Tibial nerve (tissue), 4 donors: ENCODE measurements around the gene FBXO8. TPM values are rescaled to one million over a fixed set of nuclear protein-coding genes. Genes with fewer than 3 reads are reported as not detected.

ENCODE experiments used
- DNase-seq, 2 donors: peaks; one replicate each; pipeline ENCODE4 v3.0.0-alpha.2; 2019; ENCODE audit warnings: low spot score in 2 of 2
- H3K27ac ChIP-seq, 4 donors: fragments of 200-600 bp; sonication (generic) in 3 of 4; one replicate each; pipeline ENCODE4 v1.5.1; 2017 to 2019; ENCODE audit warnings: mild to moderate bottlenecking in 1 of 4
- H3K27me3 ChIP-seq, 2 donors: fragments of 200-600 bp; sonication (generic) in 1 of 2; one replicate each; pipeline versions ENCODE4 v1.5.1 to v1.6.0; 2017 to 2019
- H3K36me3 ChIP-seq, 3 donors: fragments of 200-600 bp; sonication (generic); one replicate each; pipeline ENCODE4 v1.5.1; 2018 to 2019
- H3K4me1 ChIP-seq, 4 donors: fragments of 200-600 bp; sonication (generic) in 3 of 4; one replicate each; pipeline ENCODE4 v1.5.1; 2017 to 2019
- H3K4me3 ChIP-seq, 4 donors: fragments of 200-600 bp; sonication (generic) in 3 of 4; one replicate each; pipeline ENCODE4 v1.5.1; 2017 to 2019; ENCODE audit warnings: mild to moderate bottlenecking in 1 of 4, moderate library complexity in 1 of 4
- H3K9me3 ChIP-seq, 4 donors: fragments of 200-600 bp; sonication (generic) in 3 of 4; one replicate each; pipeline ENCODE4 v1.5.1; 2017 to 2019
- CTCF ChIP-seq, 5 experiments: fragments of 200-600 bp in 3 of 5; fragments of 450-650 bp in 2 of 5; sonication (generic) in 3 of 5; IDR thresholded peaks; one replicate each; pipeline ENCODE4 v1.5.1; 2016 to 2019; ENCODE audit warnings: antibody characterized with exemption in 5 of 5, mild to moderate bottlenecking in 3 of 5, moderate library complexity in 2 of 5
- EP300 ChIP-seq, 2 donors: sonication (generic); formaldehyde crosslinking; IDR thresholded peaks; one replicate each; pipeline ENCODE4 v1.6.1; 2017; ENCODE audit warnings: antibody characterized with exemption in 2 of 2, mild to moderate bottlenecking in 1 of 2
- POLR2A ChIP-seq, 2 donors: fragments of 450-650 bp; IDR thresholded peaks; one replicate each; pipeline ENCODE4 v1.6.1; 2017; ENCODE audit warnings: antibody characterized with exemption in 2 of 2, mild to moderate bottlenecking in 2 of 2, moderate library complexity in 2 of 2
- WGBS, 2 donors: methylation state at CpG; one replicate each; pipeline ENCODE4 v1.1.5; 2018; 5-methylcytosine and 5-hydroxymethylcytosine counted together
- total RNA-seq, 4 donors: library from RNA; depleted of rRNA; stranded (reverse); fragments of >200 nt; gene quantifications; one replicate each; pipeline ENCODE4 v1.1.0, GENCODE V29; 2016

The FBXO8 gene
- total RNA-seq, 4 donors from 2014 or later: 25.3 to 34.3 (median 30.3) TPM

- TF ChIP-seq CTCF (IDR thresholded peaks at IDR 0.05): no peak
- no peak for TF ChIP-seq POLR2A (IDR thresholded peaks at IDR 0.05)
- TF ChIP-seq EP300 (IDR thresholded peaks at IDR 0.05): no peak
- Histone ChIP-seq H3K9me3 (peaks cover 0 to 7% (median 3%) of the 10 kb centered on the region in 4 donors), H3K4me1 (peaks cover 0 to 34% (median 7%) of the 10 kb centered on the region in 4 donors), H3K36me3 (no peaks in the 10 kb centered on the region), H3K4me3 (no peak overlapping the region), H3K27ac (no peak overlapping the region), H3K27me3 (no peaks in the 10 kb centered on the region)
- 44 to 51% methylated on average over 3 of the region's 3 CpGs for WGBS, 2 donors
- no peak for DNase-seq
Measured at GRCh38 chr4:174277433-174277832, 6.0 kb downstream of the FBXO8 start.

DNA sequence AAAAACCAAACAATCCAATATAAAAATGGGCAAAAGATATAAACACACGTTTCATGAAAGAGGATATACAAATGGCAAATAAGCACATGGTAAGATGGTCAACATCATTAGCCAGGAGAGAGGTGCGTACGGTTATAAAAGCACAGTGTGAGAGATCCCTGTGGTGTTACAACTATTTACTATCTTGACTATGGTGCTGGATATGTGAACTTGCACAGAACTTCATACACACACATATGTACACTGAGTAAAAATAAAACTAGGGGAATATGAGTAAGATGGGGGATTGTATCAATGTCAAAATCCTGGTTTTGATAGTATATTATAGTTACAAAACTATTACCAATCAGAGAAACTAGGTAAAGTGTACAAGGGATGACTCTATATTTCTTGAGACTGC is 8.4 kb downstream of the FBXO8 start:
- Histone ChIP-seq H3K27ac (no peak overlapping the region), H3K36me3 (no peaks in the 10 kb centered on the region), H3K9me3 (peaks cover 0 to 7% (median 3%) of the 10 kb centered on the region in 4 donors), H3K4me3 (no peak overlapping the region), H3K27me3 (no peaks in the 10 kb centered on the region), H3K4me1 (peaks cover 0 to 19% (median 0%) of the 10 kb centered on the region in 4 donors)
- TF ChIP-seq EP300 (IDR thresholded peaks at IDR 0.05): no peak
- TF ChIP-seq POLR2A (IDR thresholded peaks at IDR 0.05): no peak
- TF ChIP-seq CTCF (IDR thresholded peaks at IDR 0.05): no peak
- no peak for DNase-seq
- WGBS, 2 donors: 73 to 77% methylated on average over 3 of the region's 3 CpGs

- no peak for DNase-seq
- no peaks in the 10 kb centered on the region for H3K27me3 ChIP-seq
- peaks cover 0 to 19% (median 0%) of the 10 kb centered on the region in 4 donors for H3K4me1 ChIP-seq
- no peak overlapping the region for H3K4me3 ChIP-seq
- peaks cover 0 to 3% (median under 1%) of the 10 kb centered on the region in 4 donors for H3K9me3 ChIP-seq
- no peak overlapping the region for H3K27ac ChIP-seq
- 81 to 82% methylated on average over 3 of the region's 3 CpGs for WGBS, 2 donors
- TF ChIP-seq CTCF (IDR thresholded peaks at IDR 0.05): no peak
- TF ChIP-seq POLR2A (IDR thresholded peaks at IDR 0.05): no peak
- no peak for TF ChIP-seq EP300 (IDR thresholded peaks at IDR 0.05)
- H3K36me3 ChIP-seq: no peaks in the 10 kb centered on the region
Measured at GRCh38 chr4:174274436-174274835, 9.0 kb downstream of the FBXO8 start.

DNA sequence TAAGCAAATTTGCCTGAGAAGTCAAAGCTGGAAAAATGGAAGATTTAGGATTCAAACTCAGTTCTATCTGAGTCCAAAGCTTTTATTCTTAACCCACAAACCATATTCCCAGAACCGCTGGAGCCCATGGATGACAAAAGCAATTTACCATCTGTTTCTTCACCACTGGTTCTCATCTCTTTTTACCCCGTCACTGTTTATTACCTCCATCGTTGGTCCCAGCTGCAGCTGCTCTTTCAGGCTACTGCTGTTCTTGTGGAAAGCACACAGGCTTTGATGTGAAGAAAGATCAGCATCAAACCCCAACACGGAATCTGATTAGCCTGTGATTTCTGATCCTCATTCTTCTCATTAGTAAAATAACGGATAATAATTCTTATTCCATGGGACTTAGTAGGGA is 9.5 kb downstream of the FBXO8 start:
- TF ChIP-seq CTCF (IDR thresholded peaks at IDR 0.05) (no peak), EP300 (IDR thresholded peaks at IDR 0.05) (no peak), POLR2A (IDR thresholded peaks at IDR 0.05) (no peak)
- WGBS, 2 donors: 61 to 67% methylated on average over 5 of the region's 5 CpGs
- H3K36me3 ChIP-seq: no peaks in the 10 kb centered on the region
- H3K4me3 ChIP-seq: no peak overlapping the region
- no peaks in the 10 kb centered on the region for H3K9me3 ChIP-seq
- peaks cover 0 to 19% (median 0%) of the 10 kb centered on the region in 4 donors for H3K4me1 ChIP-seq
- no peaks in the 10 kb centered on the region for H3K27me3 ChIP-seq
- no peak overlapping the region for H3K27ac ChIP-seq
- no peak for DNase-seq

GRCh38 chr4:174266416-174266815 is 17.1 kb downstream of the FBXO8 start:
- no peaks in the 10 kb centered on the region for H3K9me3 ChIP-seq
- H3K4me3 ChIP-seq: no peak overlapping the region
- no peak for DNase-seq
- no peaks in the 10 kb centered on the region for H3K27me3 ChIP-seq
- TF ChIP-seq CTCF (IDR thresholded peaks at IDR 0.05) (no peak), POLR2A (IDR thresholded peaks at IDR 0.05) (no peak), EP300 (IDR thresholded peaks at IDR 0.05) (no peak)
- H3K27ac ChIP-seq: no peak overlapping the region
- H3K36me3 ChIP-seq: peaks cover 0 to 7% (median 0%) of the 10 kb centered on the region in 3 donors
- WGBS, 2 donors: 51 to 63% methylated on average over 2 of the region's 2 CpGs
- peaks cover 0 to 29% (median 2%) of the 10 kb centered on the region in 4 donors for H3K4me1 ChIP-seq
